Stimulated activated CD4-positive, alpha-beta T cell treated with anti-CD3 and anti-CD28 coated beads, Interleukin-12 subunit alpha, Interleukin-12 subunit beta, amount 100 ng/mL, for 48 hours (primary cell): ENCODE results near the gene DHRS12.

ENCODE experiments used
- DNase-seq, 3 donors: peaks; one replicate each; pipeline ENCODE4 v3.0.0-alpha.2; 2020; ENCODE audit warnings: low read depth in 2 of 3, low spot score in 1 of 3

Gene DHRS12, protein sequence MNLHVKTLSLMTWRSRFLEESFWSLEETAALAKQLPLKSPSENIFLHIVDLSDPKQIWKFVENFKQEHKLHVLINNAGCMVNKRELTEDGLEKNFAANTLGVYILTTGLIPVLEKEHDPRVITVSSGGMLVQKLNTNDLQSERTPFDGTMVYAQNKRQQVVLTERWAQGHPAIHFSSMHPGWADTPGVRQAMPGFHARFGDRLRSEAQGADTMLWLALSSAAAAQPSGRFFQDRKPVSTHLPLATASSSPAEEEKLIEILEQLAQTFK

DNA sequence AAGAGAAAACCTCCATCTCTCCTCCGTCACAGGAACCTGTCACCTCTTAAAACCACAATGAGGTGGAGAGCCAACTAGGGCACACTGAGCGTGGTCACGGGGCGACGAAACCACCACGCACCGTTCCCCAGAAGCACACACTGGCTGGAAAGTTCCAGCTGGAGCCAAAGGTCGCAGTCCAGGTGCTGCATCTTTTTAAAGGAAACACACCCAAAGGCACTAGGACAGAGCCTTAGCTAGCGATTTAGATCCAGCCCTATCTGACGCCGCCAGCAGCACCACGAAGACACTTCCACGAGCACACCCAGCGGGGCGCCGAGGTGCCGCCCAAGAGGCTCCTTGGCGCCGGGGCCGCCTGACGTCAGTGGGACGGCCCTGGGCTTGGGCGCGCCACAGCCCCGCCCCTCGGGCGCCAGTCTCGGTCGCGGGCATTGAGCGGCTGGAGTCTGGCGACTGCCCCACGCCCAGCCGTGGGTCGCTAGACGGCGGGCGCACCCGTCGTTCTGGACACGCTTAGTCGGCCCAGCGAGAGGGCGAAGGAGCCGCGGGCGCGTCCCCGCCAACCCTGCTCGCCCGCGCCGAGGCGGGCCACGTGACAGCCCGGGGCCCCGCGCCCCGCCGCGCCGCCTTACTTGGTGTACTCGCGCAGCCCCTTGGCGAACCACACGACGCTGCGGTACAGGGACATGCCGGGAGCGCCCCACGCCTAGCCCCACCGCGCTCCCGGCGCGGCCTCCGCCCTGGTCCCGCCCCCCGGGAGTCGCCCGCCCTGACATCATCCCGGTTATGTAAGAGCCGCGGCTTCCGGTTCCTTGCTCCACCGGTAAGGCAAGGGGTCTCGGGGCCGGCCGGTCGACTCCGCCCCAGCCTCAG lies at the start of gene DHRS12:
Gene DHRS12, minus strand, starts transcription at position 742 of the 873 bp plus-strand sequence. CDS start 4,504 bp downstream, outside the sequence.
- DNase-seq, result peak; percentile 64 to 79 (median 68)

DNA sequence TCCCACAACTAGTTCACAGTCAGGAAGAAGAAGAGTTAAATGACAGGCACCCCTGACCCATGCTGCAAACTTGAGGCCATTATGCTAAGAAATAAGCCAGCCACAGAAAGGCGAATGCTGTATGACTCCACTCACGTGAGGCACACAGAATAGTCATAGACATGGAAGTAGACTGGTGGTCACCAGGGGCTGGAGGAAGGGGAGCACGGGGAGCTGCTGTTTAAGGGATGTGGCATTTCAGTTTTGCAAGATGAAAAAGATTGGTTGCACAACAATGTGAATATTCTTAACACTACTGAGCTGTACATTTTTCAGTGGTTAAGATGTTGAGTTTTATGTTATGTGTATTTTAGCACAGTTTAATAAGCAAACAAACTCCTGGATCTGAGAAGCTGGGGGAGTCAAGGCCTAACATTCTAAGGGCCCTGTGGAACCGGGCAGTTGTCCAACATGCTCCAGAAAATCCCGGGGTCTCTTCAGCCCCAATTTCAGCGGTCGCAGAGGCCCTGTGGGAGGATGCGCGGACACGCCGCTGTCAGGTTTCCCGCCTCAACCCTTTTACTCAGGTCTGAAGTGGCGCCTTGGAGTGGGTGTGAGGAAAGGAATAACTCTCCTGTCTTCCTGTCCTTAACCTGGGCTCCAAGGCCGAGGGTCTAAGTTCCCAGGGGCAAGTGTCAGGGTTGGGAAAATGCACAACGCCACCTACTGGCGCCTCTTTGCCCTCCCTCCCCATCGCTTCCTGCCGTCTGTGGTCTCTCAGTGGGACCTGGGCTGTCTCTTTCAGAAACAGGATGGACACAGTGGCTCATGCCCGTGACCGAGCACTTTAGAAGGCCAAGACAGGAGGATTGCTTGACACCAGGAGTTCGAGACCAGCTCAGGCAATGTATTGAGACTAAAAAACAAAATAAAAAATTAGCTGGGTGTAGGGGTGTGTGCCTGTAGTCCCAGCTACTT lies 45.5 kb upstream of the DHRS12 start:
- peak in 1 of 3 donors; percentile 32 for DNase-seq

DNA sequence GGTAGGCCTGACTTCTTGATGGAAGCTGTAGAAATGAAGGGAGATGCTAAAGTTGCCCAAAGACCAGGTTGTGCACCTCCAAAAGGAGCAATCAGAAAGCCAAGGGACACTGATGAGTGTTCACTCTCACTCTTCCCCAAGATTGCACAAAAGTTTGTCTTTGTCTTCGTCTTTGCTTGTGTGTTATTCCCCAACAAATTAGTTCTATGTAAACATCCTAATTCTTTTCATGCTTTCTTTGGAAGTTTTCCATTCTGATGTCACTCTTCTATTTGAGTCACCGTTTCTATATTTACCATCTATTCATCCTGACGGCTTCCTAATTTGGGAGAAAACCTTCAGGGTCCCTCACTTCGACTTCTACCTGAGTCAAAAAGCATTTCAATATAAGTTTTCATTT lies 44.7 kb upstream of the DHRS12 start:
- DNase-seq, result no peak

DNA sequence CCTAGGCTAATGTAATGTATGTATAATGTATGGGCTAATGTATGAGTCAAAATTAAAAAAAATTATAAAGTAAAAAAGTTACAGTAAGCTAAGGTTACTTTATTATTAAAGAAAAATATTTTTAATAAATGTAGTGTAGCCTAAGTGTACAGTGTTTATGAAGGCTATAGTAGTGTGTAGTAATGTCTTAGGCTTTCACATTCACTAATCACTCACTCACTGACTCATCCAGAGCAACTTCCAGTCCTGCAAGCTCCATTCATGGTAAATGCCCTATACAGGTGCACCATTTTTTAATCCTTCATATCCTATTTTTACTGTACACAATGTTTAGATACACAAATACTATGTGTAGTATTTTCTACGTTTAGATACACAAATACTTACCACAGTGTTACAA lies 42.8 kb upstream of the DHRS12 start:
- no peak for DNase-seq

DNA sequence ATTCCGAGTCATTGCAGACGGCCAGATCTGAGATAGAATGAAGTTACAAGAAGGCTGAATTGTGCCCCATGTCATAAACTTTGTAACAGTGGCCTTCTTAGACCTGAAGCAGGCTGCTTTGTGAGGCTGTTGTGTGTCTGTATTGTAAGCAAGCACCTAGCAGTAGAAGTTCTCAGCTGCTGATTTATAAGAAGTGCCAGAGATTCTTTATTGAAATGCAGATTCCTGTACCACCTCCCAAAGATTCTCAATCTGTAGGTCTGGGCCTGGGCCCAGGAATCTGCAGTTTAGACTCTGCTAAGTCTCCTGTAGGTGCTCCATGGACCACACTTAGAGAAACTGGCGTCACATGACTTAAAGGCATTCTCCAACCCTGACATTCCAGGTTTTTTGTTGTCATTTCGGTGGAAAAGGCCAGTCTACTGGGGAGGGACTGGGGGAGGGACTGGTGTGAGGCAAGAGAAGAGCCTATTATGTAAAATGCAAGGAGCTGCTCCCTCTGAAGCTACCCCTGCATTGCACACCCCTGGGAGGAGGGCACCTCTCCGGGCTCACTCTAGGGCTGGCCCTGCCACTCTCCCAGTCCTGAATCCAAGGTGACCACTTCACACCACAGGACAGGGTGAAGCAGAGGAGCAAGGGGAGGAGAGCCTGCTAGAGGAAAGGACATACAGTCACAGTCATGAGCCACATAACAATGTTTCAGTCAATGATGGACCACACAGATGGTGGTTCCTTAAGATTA lies 41.8 kb upstream of the DHRS12 start:
- DNase-seq, result no peak

DNA sequence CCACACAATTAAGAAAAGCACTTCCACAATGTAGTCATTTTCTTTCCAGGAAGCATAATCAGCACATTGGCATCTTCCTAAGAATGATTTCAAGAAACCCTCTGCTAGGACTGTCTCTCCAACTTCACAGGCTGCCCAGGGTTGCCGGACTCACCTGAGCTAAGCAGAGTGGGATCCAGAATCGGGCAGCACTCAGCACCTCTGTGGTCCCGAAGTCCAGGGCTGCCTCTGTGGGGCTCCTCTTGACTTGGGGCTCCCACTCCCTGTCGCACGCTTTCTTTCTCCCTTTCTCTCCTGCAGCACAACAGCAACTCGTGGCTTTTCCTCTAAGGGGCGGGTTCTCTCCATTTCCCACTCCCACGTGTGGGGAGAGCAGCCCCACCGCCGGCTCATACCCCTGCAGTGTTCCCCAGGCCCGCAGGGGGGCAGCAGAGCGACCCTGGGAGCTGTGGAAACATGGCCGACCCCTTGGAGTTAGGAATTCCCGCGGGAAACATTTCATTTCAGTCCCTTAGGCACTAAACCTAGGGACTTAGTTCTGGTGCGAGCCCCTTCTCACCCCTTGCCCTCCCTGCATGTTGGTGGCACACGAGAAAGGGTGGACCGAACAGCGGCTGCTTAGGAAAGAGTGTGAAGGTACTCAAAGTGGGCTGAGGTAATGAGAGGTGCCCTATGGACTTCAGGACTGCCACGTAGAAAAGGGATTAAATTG lies 41.1 kb upstream of the DHRS12 start, which contains the start of gene TMEM272:
Gene TMEM272, minus strand, starts transcription at position 316 of the 712 bp plus-strand sequence. CDS start 6,647 bp downstream, outside the sequence.
- peak; percentile 39 to 64 (median 56) for DNase-seq

DNA sequence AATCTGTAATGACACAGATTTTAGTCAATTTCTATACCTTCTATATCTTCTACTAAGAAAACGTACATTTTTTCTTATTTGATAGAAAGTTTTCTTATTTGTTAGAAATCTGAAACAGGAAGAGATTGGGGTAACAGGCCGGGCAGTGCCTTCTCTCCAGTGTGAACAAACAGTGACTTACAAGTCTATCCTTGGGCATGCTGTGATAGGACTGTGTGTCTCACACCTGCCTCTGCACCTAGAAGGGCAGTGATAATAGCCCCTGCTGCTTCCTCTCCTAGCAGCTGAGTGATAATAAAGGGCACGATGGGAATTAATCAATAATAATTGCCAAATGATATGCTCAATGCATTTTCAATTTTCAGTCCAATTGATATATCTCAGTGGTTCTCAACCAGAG lies 39.6 kb upstream of the DHRS12 start:
- DNase-seq, result no peak

DNA sequence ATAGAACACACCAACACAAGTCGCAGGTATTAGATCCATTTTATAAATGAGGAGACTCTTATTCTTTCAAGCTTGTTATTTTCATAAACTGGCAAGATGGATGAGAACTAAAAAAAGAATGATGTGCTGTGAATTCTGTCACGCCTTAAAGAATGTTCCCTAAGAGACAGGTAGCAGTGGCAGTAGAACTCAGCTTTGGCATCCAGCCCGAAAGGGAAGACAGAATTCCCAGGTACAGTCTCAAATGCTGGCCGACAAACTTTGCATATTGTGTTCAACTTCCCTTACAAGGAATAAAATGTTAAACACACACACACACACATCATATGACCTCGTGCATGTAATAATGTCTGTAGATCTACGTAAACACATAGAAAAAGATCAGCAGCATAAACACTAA lies 37.8 kb upstream of the DHRS12 start:
- DNase-seq, result no peak

DNA sequence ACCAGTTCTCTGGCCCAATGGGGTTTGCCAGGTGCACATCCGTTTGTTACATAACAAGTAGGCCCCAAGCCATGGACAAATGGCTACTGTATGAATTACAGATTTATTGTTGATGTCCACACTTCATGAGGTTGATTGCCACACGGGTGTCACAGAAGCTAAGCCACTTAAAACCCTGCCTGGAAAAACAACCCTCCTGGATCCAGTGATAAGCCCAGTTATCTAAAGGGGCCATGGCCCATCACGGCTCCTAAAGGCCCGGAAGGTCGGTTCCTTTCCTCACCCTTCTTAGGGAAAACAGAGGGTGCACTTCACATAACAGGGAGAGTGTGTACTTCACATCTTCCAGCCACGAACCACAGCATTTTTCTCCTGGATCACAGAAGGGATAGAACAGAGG lies 37.0 kb upstream of the DHRS12 start:
- DNase-seq, result no peak

DNA sequence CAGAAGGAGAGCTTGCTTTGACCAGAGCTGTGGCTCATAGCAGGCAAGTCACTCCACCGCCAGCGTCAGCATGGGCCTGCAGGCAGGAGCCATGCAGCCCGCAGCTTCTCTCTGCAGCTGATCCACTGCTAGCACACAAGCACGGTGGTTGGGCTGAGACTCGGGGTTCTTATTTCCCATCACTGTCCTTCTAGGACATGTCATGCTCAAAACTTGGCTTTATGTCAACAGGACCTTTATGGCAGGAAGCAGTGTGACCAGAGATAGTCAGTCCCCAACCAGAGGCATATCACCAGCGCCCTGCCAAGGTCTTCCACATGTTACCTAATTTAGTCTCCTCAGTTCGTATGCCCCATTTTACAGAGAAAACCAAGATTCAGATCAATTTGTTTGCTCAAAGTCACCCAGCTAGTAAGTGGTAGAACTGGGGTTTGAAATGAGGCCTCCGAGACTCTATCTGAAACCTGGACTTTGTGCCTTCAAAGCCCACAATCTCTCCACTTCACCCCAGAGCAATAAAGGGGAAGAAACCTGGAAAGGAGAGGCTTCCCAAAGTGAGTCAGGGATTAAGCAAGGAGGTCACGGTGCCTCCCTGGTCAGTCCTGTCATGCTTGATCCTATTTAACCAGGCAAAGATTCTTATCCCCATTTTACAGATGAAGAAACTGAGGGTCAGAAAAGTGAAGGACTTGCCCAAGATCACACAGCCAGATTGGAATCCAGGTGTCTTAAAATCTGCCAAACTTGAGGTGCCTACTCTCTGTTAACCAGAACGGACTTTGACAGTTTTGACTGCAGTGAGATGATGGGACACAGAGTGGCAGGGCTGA lies 36.0 kb upstream of the DHRS12 start:
- no peak for DNase-seq

DNA sequence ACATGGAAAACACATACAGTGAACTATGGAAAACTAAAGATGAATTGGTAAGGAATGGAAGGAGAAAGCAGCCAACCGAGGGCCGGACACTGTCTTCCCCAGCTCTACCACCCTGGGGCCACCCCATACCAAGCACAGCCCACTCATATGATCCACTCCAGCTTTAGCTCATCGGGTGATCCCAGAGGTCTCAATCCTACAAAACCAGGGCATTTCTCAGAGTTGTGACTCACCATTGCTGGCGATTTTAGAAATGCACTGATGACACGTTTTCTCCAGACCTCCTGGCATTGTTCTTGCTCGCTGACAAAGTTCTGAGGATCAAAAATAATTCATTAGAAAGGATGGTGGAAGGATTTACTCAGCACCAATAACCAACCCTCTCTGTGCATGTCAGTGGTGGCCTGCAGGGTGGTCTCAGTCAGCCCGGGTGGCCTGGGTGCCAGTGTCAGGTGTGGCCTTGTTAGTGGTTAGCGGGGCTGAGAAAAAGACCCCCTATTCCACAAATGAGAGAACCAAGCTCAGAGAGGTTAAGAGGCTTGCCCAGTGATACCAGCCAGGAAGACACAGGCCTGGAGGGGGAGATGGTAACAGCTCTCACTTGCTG lies 34.4 kb upstream of the DHRS12 start:
- no peak for DNase-seq

DNA sequence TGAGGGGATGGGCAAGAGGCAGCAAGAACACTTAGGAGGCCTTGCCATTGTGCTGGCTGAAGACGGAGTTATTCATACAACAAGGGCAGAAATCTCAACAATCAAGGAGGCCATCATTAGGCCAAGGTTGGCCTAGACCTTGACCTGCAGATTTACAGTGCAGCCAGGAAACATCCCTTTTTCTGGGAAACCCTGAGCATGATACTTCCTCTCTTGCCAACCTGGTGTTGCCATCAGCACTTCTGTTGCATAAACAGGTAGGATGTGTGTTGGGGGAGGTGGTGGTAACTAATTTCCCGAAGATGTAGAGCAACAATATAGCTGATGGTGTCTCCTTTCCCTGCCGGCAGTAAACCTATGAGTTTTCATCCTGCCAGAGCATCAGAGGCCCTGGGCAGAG lies 33.1 kb upstream of the DHRS12 start:
- no peak for DNase-seq

DNA sequence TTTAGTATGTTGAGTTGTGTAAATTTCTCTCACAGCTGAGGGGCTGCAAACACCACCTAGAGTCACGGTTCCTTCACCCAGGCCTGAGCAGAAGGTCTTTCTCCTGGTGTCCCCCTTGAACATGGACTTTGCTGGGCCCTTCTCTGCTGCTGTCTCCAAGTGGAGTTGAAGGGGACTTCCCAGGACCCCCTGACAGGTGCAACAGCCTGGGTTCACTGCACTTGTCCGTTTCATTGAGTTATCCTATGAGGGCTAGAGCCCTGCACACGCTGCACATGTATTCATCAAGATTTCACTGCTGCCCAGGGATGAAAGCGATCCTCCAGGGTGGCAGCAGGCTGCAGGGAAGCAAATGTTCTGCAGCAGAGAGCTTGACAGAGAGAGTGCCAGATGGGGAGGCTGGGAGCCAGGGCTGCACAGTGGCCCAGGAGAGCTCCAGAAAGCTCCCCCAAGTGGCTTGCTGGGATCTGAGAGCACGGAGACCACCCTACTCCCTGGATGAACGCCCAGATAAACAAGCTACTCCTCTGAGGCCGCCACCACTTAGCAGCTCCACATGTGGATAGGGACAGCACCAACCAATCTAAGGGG lies 30.7 kb upstream of the DHRS12 start:
- no peak for DNase-seq

DNA sequence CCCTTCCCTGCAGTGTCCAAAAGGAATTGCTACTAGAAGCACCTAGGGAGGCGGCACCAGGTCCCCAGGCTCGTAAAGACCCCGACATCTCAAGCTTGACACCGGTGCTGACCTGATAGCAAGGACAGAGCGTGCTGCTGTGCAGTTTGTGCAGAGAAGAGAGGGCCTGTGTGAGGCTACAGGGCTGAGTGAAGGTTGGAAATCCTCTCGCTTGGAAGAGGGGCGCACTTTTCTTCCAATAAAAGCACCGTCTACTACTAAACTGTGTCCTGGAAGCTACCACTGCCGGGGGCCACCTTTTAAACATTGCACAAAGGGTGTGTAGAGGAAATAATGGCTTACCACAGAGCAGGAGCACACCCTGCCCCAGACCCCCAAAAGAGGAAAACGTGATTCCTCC lies 30.0 kb upstream of the DHRS12 start:
- DNase-seq, result no peak

DNA sequence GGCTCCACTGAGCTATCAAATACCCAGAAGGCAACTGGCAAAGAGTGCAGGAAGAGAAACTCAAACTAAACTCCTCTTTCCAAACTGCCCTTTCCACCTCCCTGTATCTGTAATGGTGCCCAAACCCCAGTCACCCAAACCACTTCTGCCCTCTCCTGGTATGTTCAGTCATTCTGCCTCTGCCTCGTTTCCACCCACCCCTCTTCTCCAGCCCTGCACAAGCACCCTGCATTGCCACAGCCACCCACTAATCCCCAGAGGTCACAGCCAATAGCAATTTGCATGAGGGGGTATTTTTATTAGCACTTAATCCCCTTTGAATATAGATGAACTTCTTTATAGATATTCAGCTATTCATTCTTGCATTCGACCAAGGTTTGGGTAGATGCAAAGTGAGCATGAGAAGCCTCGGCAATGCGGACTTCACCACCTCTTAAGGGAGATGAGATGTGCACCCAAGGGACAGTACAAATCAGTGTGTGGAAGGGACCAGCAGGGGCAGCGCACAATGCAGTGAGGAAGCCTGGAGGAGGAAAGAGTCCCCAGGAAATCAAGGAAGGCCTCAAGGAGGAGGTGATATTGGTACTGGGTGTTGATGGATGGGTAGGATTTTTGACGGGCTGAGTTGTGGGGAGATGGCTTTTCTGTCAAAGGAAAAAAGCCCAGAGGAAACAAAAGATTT lies 28.6 kb upstream of the DHRS12 start:
- DNase-seq, result peak in 1 of 3 donors; percentile 35

DNA sequence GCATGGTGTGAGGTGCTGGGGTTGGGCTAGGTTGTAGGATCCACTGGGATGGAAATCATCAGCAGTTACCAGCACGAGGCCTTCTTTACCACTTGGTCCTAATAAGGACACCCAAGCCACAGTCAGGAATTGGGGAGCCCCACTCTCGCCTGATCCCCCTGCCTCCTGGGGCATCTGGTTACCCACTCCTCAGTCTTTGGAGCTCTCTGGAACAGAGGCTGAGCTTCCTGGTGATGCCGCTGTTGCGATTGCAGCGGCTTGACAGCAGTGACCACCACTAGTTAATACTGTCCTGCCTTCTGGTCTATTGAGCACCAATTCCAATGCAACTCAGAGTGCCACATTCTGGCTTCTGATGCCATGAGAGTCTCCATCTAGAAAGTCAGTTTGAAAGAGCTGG lies 27.6 kb upstream of the DHRS12 start:
- no peak for DNase-seq

DNA sequence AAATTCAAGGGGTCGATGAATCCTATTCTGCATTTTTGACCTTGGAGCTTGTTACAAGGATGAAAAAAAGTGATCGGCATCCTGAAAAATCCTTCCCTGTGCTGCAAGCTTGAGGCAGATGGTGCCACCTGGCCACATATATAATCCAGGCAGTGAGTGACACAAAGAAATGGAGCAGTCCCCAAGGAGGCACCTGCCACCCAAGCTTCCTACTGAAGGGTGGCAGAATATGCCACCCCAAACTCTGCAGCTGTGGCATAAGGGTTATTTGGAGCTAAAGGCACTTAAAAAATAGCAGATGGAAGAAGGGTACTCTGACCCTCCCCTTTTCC lies 25.6 kb upstream of the DHRS12 start:
- no peak for DNase-seq
